ENCODE measurements around the gene CDK10.

GRCh38 chr16:89730610-89731234, 44.2 kb downstream of the CDK10 start:
- TF ChIP-seq CTCF (conservative IDR thresholded peaks at IDR 0.05; ENCODE audit: low read depth, low read length) (no peak), EZH2 (IDR thresholded peaks at IDR 0.05; ENCODE audit: borderline replicate concordance, low read depth, low read length, poor library complexity, severe bottlenecking) (no peak)

Data from A673 (cell line).